Upper lobe of right lung (tissue), 1 donor: ENCODE results near the gene GJB2. TPM values are rescaled to one million over a fixed set of nuclear protein-coding genes. Genes with fewer than 3 reads are reported as not detected.

ENCODE experiments used
- ATAC-seq: fragments of 200-7000 bp; cut with Tn5 transposase; one replicate; pipeline ENCODE4 v1.9.1; 2020; ENCODE audit warnings: mild to moderate bottlenecking, moderate library complexity
- DNase-seq: peaks from one replicate; pipeline ENCODE4 v3.0.0-alpha.2; 2020
- H3K27ac ChIP-seq: fragments of 200-600 bp; one replicate; pipeline ENCODE4 v1.8.0; 2022
- H3K27me3 ChIP-seq: fragments of 200-600 bp; one replicate; pipeline ENCODE4 v1.8.0; 2022; ENCODE audit warnings: mild to moderate bottlenecking
- H3K36me3 ChIP-seq: fragments of 200-600 bp; one replicate; pipeline ENCODE4 v1.8.0; 2022
- H3K4me1 ChIP-seq: fragments of 200-600 bp; one replicate; pipeline ENCODE4 v1.8.0; 2022
- H3K4me3 ChIP-seq: fragments of 200-600 bp; one replicate; pipeline ENCODE4 v1.8.0; 2022; ENCODE audit warnings: mild to moderate bottlenecking
- H3K9me3 ChIP-seq: fragments of 200-600 bp; one replicate; pipeline ENCODE4 v1.8.0; 2022
- CTCF ChIP-seq: fragments of 200-600 bp; IDR thresholded peaks from one replicate; pipeline ENCODE4 v1.8.0; 2022; ENCODE audit warnings: antibody characterized with exemption
- intact Hi-C: fragments of 100-400 bp; cut with DNase I; formaldehyde crosslinking; loops from one replicate; pipeline ENCODE4 v1.11.0; 2022
- total RNA-seq: library from RNA; stranded (reverse); fragmentation: NEBNext Ultra II Directional; extraction: Animal tissue kit (Norgen Biotek cat#: 25700); gene quantifications from one replicate; pipeline ENCODE4 v1.2.1, GENCODE V29; 2021
- donor health status: DM: no; HTN: yes; CAD: no; lungs with severe emphysema.

The GJB2 gene
- total RNA-seq, 1 donor from 2014 or later, result 0.93 TPM

- no peak overlapping the region for H3K27ac ChIP-seq
- H3K27me3 ChIP-seq, result peaks cover 17% of the 10 kb centered on the region
- ATAC-seq (no peak), DNase-seq (no peak)
- intact Hi-C loops, result no loop called here
- no peak for TF ChIP-seq CTCF
- no peaks in the 10 kb centered on the region for H3K9me3 ChIP-seq
- H3K4me1 ChIP-seq, result peaks cover 11% of the 10 kb centered on the region
- no peaks in the 10 kb centered on the region for H3K36me3 ChIP-seq
- no peak overlapping the region for H3K4me3 ChIP-seq
These were observed 21.8 kb downstream of the GJB2 start for GRCh38 chr13:20170921-20171320.

DNA sequence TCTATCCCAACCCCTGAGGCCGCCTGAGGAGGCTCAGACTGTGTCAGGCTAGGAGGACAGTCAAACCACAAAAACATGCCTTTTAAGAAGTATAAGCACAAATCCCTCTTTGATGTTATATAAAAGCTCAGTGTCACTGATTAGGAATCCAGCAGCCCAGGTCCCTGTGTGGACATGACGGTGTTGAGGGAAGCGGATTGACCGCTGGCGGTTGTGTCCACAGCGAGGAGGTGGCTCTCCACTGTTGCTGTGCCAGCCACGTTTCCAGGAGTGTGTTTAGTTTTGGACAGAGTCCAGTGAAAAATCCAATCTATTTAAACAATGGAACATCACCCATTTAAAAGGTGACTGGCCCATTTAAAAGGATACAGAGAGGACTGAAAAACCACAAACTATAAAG, 24.3 kb downstream of the GJB2 start:
- Histone ChIP-seq H3K4me3 (no peak overlapping the region), H3K9me3 (no peaks in the 10 kb centered on the region), H3K4me1 (no peaks in the 10 kb centered on the region), H3K27me3 (peaks cover 33% of the 10 kb centered on the region), H3K27ac (no peak overlapping the region), H3K36me3 (no peaks in the 10 kb centered on the region)
- ATAC-seq (no peak), DNase-seq (no peak)
- TF ChIP-seq CTCF, result no peak
- intact Hi-C loops, result no loop called here

- no peak overlapping the region for H3K4me3 ChIP-seq
- TF ChIP-seq CTCF, result no peak
- H3K27me3 ChIP-seq, result peaks cover 59% of the 10 kb centered on the region
- H3K27ac ChIP-seq, result no peak overlapping the region
- intact Hi-C loops, result no loop called here
- H3K36me3 ChIP-seq, result no peaks in the 10 kb centered on the region
- ATAC-seq (no peak), DNase-seq (no peak)
- no peaks in the 10 kb centered on the region for H3K9me3 ChIP-seq
- H3K4me1 ChIP-seq, result no peaks in the 10 kb centered on the region
These were observed 27.1 kb downstream of the GJB2 start for GRCh38 chr13:20165417-20166257.

- Histone ChIP-seq H3K36me3 (no peaks in the 10 kb centered on the region), H3K4me3 (no peak overlapping the region), H3K27me3 (peaks cover 86% of the 10 kb centered on the region), H3K27ac (no peak overlapping the region), H3K4me1 (peaks cover 4% of the 10 kb centered on the region), H3K9me3 (no peaks in the 10 kb centered on the region)
- intact Hi-C loops, result no loop called here
- no peak for TF ChIP-seq CTCF
- ATAC-seq, result no peak
- DNase-seq, result no peak
These were observed 30.8 kb downstream of the GJB2 start for GRCh38 chr13:20161951-20162300.

DNA sequence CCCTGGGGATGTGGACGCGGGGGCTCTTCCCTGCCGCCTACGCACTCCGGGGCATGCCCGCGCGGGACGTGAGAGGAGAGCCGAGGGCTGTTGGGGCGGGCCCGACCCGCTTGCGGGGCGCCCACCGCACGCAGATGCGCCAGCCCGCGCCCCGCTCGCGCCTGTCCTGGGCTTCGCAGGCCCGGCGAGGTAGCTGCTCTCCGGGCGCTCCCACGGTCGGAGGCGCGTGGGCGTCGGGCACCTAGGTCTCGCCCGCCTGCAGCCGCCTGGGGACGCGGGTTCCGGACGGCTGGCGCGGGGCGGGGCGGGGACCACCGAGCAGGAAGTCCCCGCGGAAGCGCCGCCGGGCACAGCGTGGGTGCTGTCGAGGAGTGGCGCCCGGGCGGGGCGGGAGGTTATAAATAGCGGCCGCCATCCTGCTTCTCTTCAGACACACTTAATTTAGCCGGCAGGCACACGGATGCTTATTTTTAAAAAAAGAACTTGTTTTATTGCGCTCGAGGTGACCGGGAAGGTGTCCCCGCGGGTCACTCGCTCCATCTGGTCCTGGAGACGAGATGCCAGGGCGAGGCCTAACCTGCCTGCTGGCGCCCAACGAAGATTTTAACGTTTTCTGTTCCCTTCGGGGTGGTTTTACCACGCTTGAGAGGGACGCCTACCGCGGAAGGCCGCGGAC, 31.3 kb downstream of the GJB2 start:
- ATAC-seq (peak; percentile 51), DNase-seq (no peak)
- TF ChIP-seq CTCF, result no peak
- H3K27me3 ChIP-seq, result peaks cover 85% of the 10 kb centered on the region
- peaks cover 4% of the 10 kb centered on the region for H3K4me1 ChIP-seq
- H3K36me3 ChIP-seq, result no peaks in the 10 kb centered on the region
- intact Hi-C loops, result no loop called here
- H3K9me3 ChIP-seq, result no peaks in the 10 kb centered on the region
- peak overlapping the region; percentile 36 for H3K4me3 ChIP-seq
- H3K27ac ChIP-seq, result no peak overlapping the region
